GM18858 (cell line): ENCODE results near the gene BRINP1.

Experiments used
- ATAC-seq: cut with Tn5 transposase; IDR thresholded peaks from one replicate; pipeline ENCODE4 v1.9.1; 2021; ENCODE audit not compliant: unreplicated experiment

The BRINP1 gene

GRCh38 chr9:119148855-119149254 is 220.4 kb downstream of the BRINP1 start:
- ATAC-seq = no peak

- ATAC-seq = no peak
Measured at GRCh38 chr9:119137479-119137878, 231.8 kb downstream of the BRINP1 start.

GRCh38 chr9:119126040-119126439 is 243.2 kb downstream of the BRINP1 start:
- no peak for ATAC-seq

GRCh38 chr9:119121899-119122298 is 247.3 kb downstream of the BRINP1 start:
- ATAC-seq = no peak

- no peak for ATAC-seq
Measured at GRCh38 chr9:119117409-119117808, 251.8 kb downstream of the BRINP1 start.
